Measurements from ENCODE around the gene CCDC71L. TPM values are rescaled to one million over a fixed set of nuclear protein-coding genes. Genes with fewer than 3 reads are reported as not detected.

The CCDC71L gene
- polyA plus RNA-seq, 3 donors = 2.9 to 5.1 (median 3.5) TPM

DNA sequence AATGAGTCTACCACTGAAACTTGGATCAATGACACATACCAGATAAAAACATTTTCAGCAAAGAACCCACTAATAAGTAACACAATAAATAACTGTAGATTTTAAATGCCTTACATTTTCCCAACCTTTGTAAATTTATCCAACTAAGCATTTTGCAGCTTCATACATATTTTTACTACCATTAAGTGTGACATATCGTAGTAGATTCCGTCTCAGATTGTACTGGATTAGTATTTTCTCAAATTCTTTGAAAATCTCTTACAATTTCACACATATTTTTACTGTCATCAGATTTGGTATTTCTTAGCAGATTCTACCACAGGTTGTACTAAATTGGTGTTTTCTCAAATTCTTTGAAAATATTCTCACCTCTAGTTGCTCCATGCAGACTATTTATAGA, 26.0 kb downstream of the CCDC71L start:
- Histone ChIP-seq H3K9ac (ENCODE audit: insufficient read depth, low read length, poor library complexity, severe bottlenecking) (no peak overlapping the region), H3K4me3 (replicated peaks in 1 of 3; ENCODE audit: low read depth in 2 of 3, low read length in 3 of 3) (no peak overlapping the region), H3K36me3 (replicated peaks in 1 of 2; ENCODE audit: control insufficient read depth in 1 of 2, insufficient read depth in 2 of 2, low read length in 2 of 2) (no peaks in the 10 kb centered on the region), H2AFZ (ENCODE audit: insufficient read depth, low read depth, low read length, poor library complexity, severe bottlenecking) (no peak overlapping the region), H3K79me2 (ENCODE audit: insufficient read depth, low read length) (no peaks in the 10 kb centered on the region), H3K27ac (ENCODE audit: low read depth in 1 of 2, low read length in 2 of 2) (no peak overlapping the region), H3K4me1 (ENCODE audit: control insufficient read depth in 1 of 2, insufficient read depth in 2 of 2, low read length in 2 of 2) (no peaks in the 10 kb centered on the region), H3K9me3 (replicated peaks in 1 of 2; ENCODE audit: control insufficient read depth in 1 of 2, insufficient read depth in 1 of 2, low read length in 2 of 2) (no peaks in the 10 kb centered on the region), H3K4me2 (replicated peaks; ENCODE audit: extremely low read depth, low read length, poor library complexity, severe bottlenecking) (no peak overlapping the region), H4K20me1 (ENCODE audit: insufficient read depth, low read length) (no peaks in the 10 kb centered on the region), H3K27me3 (ENCODE audit: control insufficient read depth in 2 of 2, insufficient read depth in 2 of 2, low read length in 2 of 2) (no peaks in the 10 kb centered on the region)
- no CpG with 5 or more reads among the region's 2 CpGs for WGBS (ENCODE audit: insufficient coverage)
- intact Hi-C loops (cut with micrococcal nuclease) = no loop called here
- Mint-ChIP-seq H3K27ac (no peak overlapping the region), H3K4me3 (no peak overlapping the region), H3K36me3 (no peaks in the 10 kb centered on the region), H3K27me3 (ENCODE audit: low read depth in 3 of 3) (peaks cover 0 to 2% (median 0%) of the 10 kb centered on the region in 3 donors), H3K4me1 (peaks cover 12% of the 10 kb centered on the region), H3K9me3 (peaks cover 0 to 2% (median 0%) of the 10 kb centered on the region in 7 donors)
- DNase-seq = no peak
- TF ChIP-seq, protein P1, sequence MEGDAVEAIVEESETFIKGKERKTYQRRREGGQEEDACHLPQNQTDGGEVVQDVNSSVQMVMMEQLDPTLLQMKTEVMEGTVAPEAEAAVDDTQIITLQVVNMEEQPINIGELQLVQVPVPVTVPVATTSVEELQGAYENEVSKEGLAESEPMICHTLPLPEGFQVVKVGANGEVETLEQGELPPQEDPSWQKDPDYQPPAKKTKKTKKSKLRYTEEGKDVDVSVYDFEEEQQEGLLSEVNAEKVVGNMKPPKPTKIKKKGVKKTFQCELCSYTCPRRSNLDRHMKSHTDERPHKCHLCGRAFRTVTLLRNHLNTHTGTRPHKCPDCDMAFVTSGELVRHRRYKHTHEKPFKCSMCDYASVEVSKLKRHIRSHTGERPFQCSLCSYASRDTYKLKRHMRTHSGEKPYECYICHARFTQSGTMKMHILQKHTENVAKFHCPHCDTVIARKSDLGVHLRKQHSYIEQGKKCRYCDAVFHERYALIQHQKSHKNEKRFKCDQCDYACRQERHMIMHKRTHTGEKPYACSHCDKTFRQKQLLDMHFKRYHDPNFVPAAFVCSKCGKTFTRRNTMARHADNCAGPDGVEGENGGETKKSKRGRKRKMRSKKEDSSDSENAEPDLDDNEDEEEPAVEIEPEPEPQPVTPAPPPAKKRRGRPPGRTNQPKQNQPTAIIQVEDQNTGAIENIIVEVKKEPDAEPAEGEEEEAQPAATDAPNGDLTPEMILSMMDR (IDR thresholded peaks at IDR 0.05) = no peak

DNA sequence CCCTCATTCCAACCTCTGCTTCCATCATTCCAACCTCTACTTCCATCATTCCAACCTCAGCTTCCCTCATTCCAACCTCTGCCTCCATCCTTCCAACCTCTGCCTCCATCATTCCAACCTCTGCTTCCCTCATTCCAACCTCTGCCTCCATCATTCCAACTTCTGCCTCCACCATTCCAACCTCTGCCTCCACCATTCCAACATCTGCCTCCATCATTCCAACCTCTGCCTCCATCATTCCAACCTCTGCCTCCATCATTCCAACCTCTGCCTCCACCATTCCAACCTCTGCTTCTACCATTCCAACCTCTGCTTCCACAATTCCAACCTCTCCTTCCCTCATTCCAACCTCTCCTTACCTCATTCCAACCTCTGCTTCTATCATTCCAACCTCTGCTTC, 30.3 kb downstream of the CCDC71L start:
- Histone ChIP-seq H2AFZ (ENCODE audit: insufficient read depth, low read depth, low read length, poor library complexity, severe bottlenecking) (no peak overlapping the region), H3K27me3 (ENCODE audit: control insufficient read depth in 2 of 2, insufficient read depth in 2 of 2, low read length in 2 of 2) (no peaks in the 10 kb centered on the region), H3K4me1 (ENCODE audit: control insufficient read depth in 1 of 2, insufficient read depth in 2 of 2, low read length in 2 of 2) (no peaks in the 10 kb centered on the region), H3K27ac (ENCODE audit: low read depth in 1 of 2, low read length in 2 of 2) (no peak overlapping the region), H3K9me3 (replicated peaks in 1 of 2; ENCODE audit: control insufficient read depth in 1 of 2, insufficient read depth in 1 of 2, low read length in 2 of 2) (no peaks in the 10 kb centered on the region), H3K79me2 (ENCODE audit: insufficient read depth, low read length) (no peaks in the 10 kb centered on the region), H3K4me3 (replicated peaks in 1 of 3; ENCODE audit: low read depth in 2 of 3, low read length in 3 of 3) (no peak overlapping the region), H4K20me1 (ENCODE audit: insufficient read depth, low read length) (no peaks in the 10 kb centered on the region), H3K9ac (ENCODE audit: insufficient read depth, low read length, poor library complexity, severe bottlenecking) (no peak overlapping the region), H3K4me2 (replicated peaks; ENCODE audit: extremely low read depth, low read length, poor library complexity, severe bottlenecking) (no peak overlapping the region), H3K36me3 (replicated peaks in 1 of 2; ENCODE audit: control insufficient read depth in 1 of 2, insufficient read depth in 2 of 2, low read length in 2 of 2) (no peaks in the 10 kb centered on the region)
- no peaks in the 10 kb centered on the region for H3K36me3 Mint-ChIP-seq
- peaks cover 2 to 4% (median 3%) of the 10 kb centered on the region in 3 donors for H3K27me3 Mint-ChIP-seq (ENCODE audit: low read depth in 3 of 3)
- H3K4me1 Mint-ChIP-seq = no peaks in the 10 kb centered on the region
- TF ChIP-seq, protein P1 (IDR thresholded peaks at IDR 0.05) = no peak
- intact Hi-C loops (cut with micrococcal nuclease) = no loop called here
- H3K27ac Mint-ChIP-seq = no peak overlapping the region
- no peak overlapping the region for H3K4me3 Mint-ChIP-seq
- H3K9me3 Mint-ChIP-seq = peaks cover 0 to 2% (median 0%) of the 10 kb centered on the region in 7 donors
- no peak for DNase-seq
